WTC11 (cell line): ENCODE results near the gene RYR3. TPM values are rescaled to one million over a fixed set of nuclear protein-coding genes. Genes with fewer than 3 reads are reported as not detected.

ENCODE experiments used
- ATAC-seq: fragments of 200-7000 bp; cut with Tn5 transposase; 2 replicates; pipeline ENCODE4 v1.10.0; 2021; ENCODE audit warnings: mild to moderate bottlenecking, moderate library complexity
- CTCF ChIA-PET: fragments of 300-600 bp; sonication (Branson Sonifier 250); formaldehyde crosslinking; loops from one replicate; lab custom pipeline; 2021; ENCODE audit warnings: antibody characterized with exemption; lab: Charles Lee
- POLR2A ChIA-PET: fragments of 350-600 bp; sonication (Branson Sonifier 250); formaldehyde crosslinking; loops from one replicate; lab custom pipeline; 2021; ENCODE audit warnings: antibody characterized with exemption; lab: Charles Lee
- DNase-seq: peaks from one replicate; pipeline ENCODE4 v3.0.0; 2021; ENCODE audit warnings: low spot score
- H3K27ac Mint-ChIP-seq: 2 replicates; pipeline ENCODE4 v1.8.0; 2021; ENCODE audit warnings: mixed read lengths
- H3K27me3 Mint-ChIP-seq: 2 replicates; pipeline ENCODE4 v1.8.0; 2021; ENCODE audit warnings: low read depth, mild to moderate bottlenecking, moderate library complexity, mixed read lengths
- H3K36me3 Mint-ChIP-seq: 2 replicates; pipeline ENCODE4 v1.8.0; 2021; ENCODE audit warnings: mixed read lengths
- H3K4me1 Mint-ChIP-seq: 2 replicates; pipeline ENCODE4 v1.8.0; 2022; ENCODE audit warnings: mixed read lengths
- H3K4me3 Mint-ChIP-seq: 2 replicates; pipeline ENCODE4 v1.8.0; 2021; ENCODE audit warnings: mild to moderate bottlenecking, moderate library complexity, mixed read lengths
- H3K9me3 Mint-ChIP-seq: 2 replicates; pipeline ENCODE4 v1.8.0; 2021; ENCODE audit warnings: mixed read lengths
- CREB1 ChIP-seq: sonication (generic); formaldehyde crosslinking; IDR thresholded peaks from 2 replicates; pipeline ENCODE4 v1.8.0; 2023; ENCODE audit warnings: mild to moderate bottlenecking, missing genetic modification reagents
- ESRRA ChIP-seq: sonication (generic); formaldehyde crosslinking; IDR thresholded peaks from 2 replicates; pipeline ENCODE4 v1.8.1; 2022; ENCODE audit warnings: mild to moderate bottlenecking, missing genetic modification reagents, borderline replicate concordance
- ETV6 ChIP-seq: sonication (generic); formaldehyde crosslinking; IDR thresholded peaks from 2 replicates; pipeline ENCODE4 v1.8.1; 2022; ENCODE audit warnings: mild to moderate bottlenecking, missing genetic modification reagents
- FOXJ3 ChIP-seq: sonication (generic); formaldehyde crosslinking; IDR thresholded peaks from 2 replicates; pipeline ENCODE4 v1.9.0; 2021; ENCODE audit warnings: missing genetic modification reagents, mild to moderate bottlenecking, borderline replicate concordance
- FOXK1 ChIP-seq: sonication (generic); formaldehyde crosslinking; IDR thresholded peaks from 2 replicates; pipeline ENCODE4 v1.8.0; 2022; ENCODE audit warnings: mild to moderate bottlenecking, moderate library complexity, missing genetic modification reagents
- FOXP1 ChIP-seq: sonication (generic); formaldehyde crosslinking; IDR thresholded peaks from 2 replicates; pipeline ENCODE4 v1.8.0; 2022; ENCODE audit warnings: missing genetic modification reagents, mild to moderate bottlenecking, moderate library complexity, borderline replicate concordance
- GRHL2 ChIP-seq: fragments of 250-450 bp; sonication (Bioruptor Pico); IDR thresholded peaks from 2 replicates; pipeline ENCODE4 v1.8.0; 2022; ENCODE audit warnings: mild to moderate bottlenecking, moderate library complexity; ENCODE audit not compliant: insufficient replicate concordance, severe bottlenecking
- GTF2I ChIP-seq: fragments of 250-450 bp; sonication (Bioruptor Pico); conservative IDR thresholded peaks from 2 replicates; pipeline ENCODE4 v1.4.0; 2021; ENCODE audit warnings: mild to moderate bottlenecking
- MXD4 ChIP-seq: fragments of 250-450 bp; sonication (Bioruptor Pico); IDR thresholded peaks from 2 replicates; pipeline ENCODE4 v1.8.0; 2021; ENCODE audit warnings: mild to moderate bottlenecking, moderate library complexity, borderline replicate concordance
- NFATC4 ChIP-seq: fragments of 250-450 bp; sonication (Bioruptor Pico); IDR thresholded peaks from 2 replicates; pipeline ENCODE4 v1.9.0; 2021; ENCODE audit warnings: mild to moderate bottlenecking
- NR1H2 ChIP-seq: sonication (generic); formaldehyde crosslinking; IDR thresholded peaks from 2 replicates; pipeline ENCODE4 v1.9.0; 2021; ENCODE audit warnings: mild to moderate bottlenecking, moderate library complexity, missing genetic modification reagents
- NR2C2 ChIP-seq: sonication (generic); formaldehyde crosslinking; IDR thresholded peaks from 2 replicates; pipeline ENCODE4 v1.8.0; 2022; ENCODE audit warnings: mild to moderate bottlenecking, missing genetic modification reagents
- PRRX2 ChIP-seq: fragments of 250-450 bp; sonication (Bioruptor Pico); IDR thresholded peaks from 2 replicates; pipeline ENCODE4 v1.8.0; 2021; ENCODE audit warnings: mild to moderate bottlenecking
- TEAD1 ChIP-seq: sonication (generic); formaldehyde crosslinking; IDR thresholded peaks from 2 replicates; pipeline ENCODE4 v1.8.0; 2022; ENCODE audit warnings: mild to moderate bottlenecking, missing genetic modification reagents
- TEAD4 ChIP-seq: sonication (generic); formaldehyde crosslinking; IDR thresholded peaks from 2 replicates; pipeline ENCODE4 v1.8.0; 2022; ENCODE audit warnings: mild to moderate bottlenecking, missing genetic modification reagents
- ZNF121 ChIP-seq: sonication (generic); formaldehyde crosslinking; IDR thresholded peaks from 2 replicates; pipeline ENCODE4 v1.8.0; 2023; ENCODE audit warnings: missing genetic modification reagents
- ZNF232 ChIP-seq: sonication (generic); formaldehyde crosslinking; IDR thresholded peaks from 2 replicates; pipeline ENCODE4 v1.8.0; 2022; ENCODE audit warnings: mild to moderate bottlenecking, missing genetic modification reagents
- ZNF263 ChIP-seq: sonication (generic); formaldehyde crosslinking; IDR thresholded peaks from 2 replicates; pipeline ENCODE4 v1.8.1; 2022; ENCODE audit warnings: low read depth, mild to moderate bottlenecking, moderate library complexity, missing genetic modification reagents
- ZNF317 ChIP-seq: sonication (generic); formaldehyde crosslinking; IDR thresholded peaks from 2 replicates; pipeline ENCODE4 v1.8.1; 2023; ENCODE audit warnings: low read depth, mild to moderate bottlenecking, moderate library complexity, missing genetic modification reagents, borderline replicate concordance
- ZNF423 ChIP-seq: fragments of 250-450 bp; sonication (Bioruptor Pico); IDR thresholded peaks from 2 replicates; pipeline ENCODE4 v2.1.2; 2022; ENCODE audit warnings: mild to moderate bottlenecking, moderate library complexity
- ZNF671 ChIP-seq: fragments of 250-450 bp; sonication (Bioruptor Pico); IDR thresholded peaks from 2 replicates; pipeline ENCODE4 v1.8.0; 2021; ENCODE audit warnings: mild to moderate bottlenecking
- total RNA-seq: library from RNA; stranded (reverse); gene quantifications from 3 replicates; pipeline ENCODE4 v1.2.3, GENCODE V29; 2021
- TF ChIP-seq, protein P1 (sequence below): sonication (generic); formaldehyde crosslinking; IDR thresholded peaks from 2 replicates; pipeline ENCODE4 v1.8.1; 2022; ENCODE audit warnings: low read depth, missing genetic modification reagents, borderline replicate concordance
- TF ChIP-seq, protein P2 (sequence below): sonication (generic); formaldehyde crosslinking; IDR thresholded peaks from 2 replicates; pipeline ENCODE4 v1.8.1; 2023; ENCODE audit warnings: mild to moderate bottlenecking, missing genetic modification reagents
- TF ChIP-seq, protein P3 (sequence below): sonication (generic); formaldehyde crosslinking; IDR thresholded peaks from 2 replicates; pipeline ENCODE4 v1.8.0; 2023; ENCODE audit warnings: missing genetic modification reagents, mild to moderate bottlenecking, borderline replicate concordance
- TF ChIP-seq, protein P4 (sequence below): sonication (generic); formaldehyde crosslinking; IDR thresholded peaks from 2 replicates; pipeline ENCODE4 v1.8.1; 2023; ENCODE audit warnings: mild to moderate bottlenecking, missing genetic modification reagents
- TF ChIP-seq, protein P5 (sequence below): sonication (generic); formaldehyde crosslinking; conservative IDR thresholded peaks from 2 replicates; pipeline ENCODE4 v1.8.1; 2022; ENCODE audit warnings: mild to moderate bottlenecking, missing genetic modification reagents

The RYR3 gene
- total RNA-seq, 1 experiment from 2014 or later: 1.4 TPM

DNA sequence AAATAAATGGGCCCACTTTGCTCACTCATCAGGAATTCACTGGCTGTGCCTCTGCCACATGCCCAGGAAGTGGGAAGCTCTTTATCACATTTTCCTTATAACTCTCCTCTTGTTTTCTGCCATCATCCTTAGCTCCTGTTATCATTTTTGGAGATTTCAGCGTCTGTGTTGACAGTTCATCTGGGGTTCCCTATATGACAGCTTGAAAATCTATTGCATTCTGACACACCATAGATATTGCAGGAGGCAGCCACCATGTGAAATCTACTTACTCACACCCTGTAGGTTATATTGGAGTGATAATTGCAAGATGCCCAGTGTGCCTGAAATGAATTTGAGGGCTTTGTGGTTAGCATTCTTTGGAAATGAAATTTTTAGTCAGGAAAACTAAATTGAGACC is 132.9 kb downstream of the RYR3 start (continued):
- no peak for TF ChIP-seq NR1H2
- TF ChIP-seq, protein P1, sequence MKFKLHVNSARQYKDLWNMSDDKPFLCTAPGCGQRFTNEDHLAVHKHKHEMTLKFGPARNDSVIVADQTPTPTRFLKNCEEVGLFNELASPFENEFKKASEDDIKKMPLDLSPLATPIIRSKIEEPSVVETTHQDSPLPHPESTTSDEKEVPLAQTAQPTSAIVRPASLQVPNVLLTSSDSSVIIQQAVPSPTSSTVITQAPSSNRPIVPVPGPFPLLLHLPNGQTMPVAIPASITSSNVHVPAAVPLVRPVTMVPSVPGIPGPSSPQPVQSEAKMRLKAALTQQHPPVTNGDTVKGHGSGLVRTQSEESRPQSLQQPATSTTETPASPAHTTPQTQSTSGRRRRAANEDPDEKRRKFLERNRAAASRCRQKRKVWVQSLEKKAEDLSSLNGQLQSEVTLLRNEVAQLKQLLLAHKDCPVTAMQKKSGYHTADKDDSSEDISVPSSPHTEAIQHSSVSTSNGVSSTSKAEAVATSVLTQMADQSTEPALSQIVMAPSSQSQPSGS (CRISPR knock-in tag): no peak
- no peak for TF ChIP-seq ZNF121 (CRISPR knock-in tag)
- TF ChIP-seq GRHL2 (CRISPR knock-in tag): no peak
- TF ChIP-seq, protein P2, sequence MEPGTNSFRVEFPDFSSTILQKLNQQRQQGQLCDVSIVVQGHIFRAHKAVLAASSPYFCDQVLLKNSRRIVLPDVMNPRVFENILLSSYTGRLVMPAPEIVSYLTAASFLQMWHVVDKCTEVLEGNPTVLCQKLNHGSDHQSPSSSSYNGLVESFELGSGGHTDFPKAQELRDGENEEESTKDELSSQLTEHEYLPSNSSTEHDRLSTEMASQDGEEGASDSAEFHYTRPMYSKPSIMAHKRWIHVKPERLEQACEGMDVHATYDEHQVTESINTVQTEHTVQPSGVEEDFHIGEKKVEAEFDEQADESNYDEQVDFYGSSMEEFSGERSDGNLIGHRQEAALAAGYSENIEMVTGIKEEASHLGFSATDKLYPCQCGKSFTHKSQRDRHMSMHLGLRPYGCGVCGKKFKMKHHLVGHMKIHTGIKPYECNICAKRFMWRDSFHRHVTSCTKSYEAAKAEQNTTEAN (CRISPR knock-in tag): no peak
- TF ChIP-seq ESRRA (CRISPR knock-in tag): no peak
- no peak for TF ChIP-seq ZNF317 (CRISPR knock-in tag)

DNA sequence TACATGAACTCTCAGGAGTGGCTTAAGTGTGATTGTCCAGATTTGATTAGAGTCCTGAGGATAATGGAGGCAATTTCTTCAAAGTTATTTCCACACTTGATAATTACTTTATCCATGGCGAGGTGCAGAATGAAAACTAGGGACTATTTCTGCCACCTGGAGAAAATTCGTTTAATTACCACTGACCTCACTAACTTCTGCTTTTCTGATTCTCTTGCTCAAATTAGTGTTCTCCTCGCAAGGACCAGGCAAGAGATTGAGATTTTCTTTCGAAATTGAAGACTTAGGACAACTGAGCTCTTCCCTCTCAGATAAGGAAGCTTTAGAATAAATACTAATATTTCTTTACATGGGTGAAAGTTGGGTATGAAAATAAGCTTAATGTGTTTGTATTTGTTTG is 135.2 kb downstream of the RYR3 start:
- no peaks in the 10 kb centered on the region for H3K36me3 Mint-ChIP-seq
- TF ChIP-seq FOXK1 (CRISPR knock-in tag) (no peak), FOXJ3 (CRISPR knock-in tag) (no peak), NR2C2 (CRISPR knock-in tag) (no peak), GTF2I (CRISPR knock-in tag) (no peak), ZNF232 (CRISPR knock-in tag) (no peak), ZNF263 (no peak), MXD4 (CRISPR knock-in tag) (no peak), ZNF121 (CRISPR knock-in tag) (no peak), TEAD4 (no peak), TEAD1 (CRISPR knock-in tag) (no peak), ETV6 (CRISPR knock-in tag) (no peak), ZNF423 (no peak), FOXP1 (CRISPR knock-in tag) (no peak), CREB1 (CRISPR knock-in tag) (no peak), NFATC4 (CRISPR knock-in tag) (no peak), ZNF671 (no peak), PRRX2 (CRISPR knock-in tag) (no peak)
- TF ChIP-seq, protein P3, sequence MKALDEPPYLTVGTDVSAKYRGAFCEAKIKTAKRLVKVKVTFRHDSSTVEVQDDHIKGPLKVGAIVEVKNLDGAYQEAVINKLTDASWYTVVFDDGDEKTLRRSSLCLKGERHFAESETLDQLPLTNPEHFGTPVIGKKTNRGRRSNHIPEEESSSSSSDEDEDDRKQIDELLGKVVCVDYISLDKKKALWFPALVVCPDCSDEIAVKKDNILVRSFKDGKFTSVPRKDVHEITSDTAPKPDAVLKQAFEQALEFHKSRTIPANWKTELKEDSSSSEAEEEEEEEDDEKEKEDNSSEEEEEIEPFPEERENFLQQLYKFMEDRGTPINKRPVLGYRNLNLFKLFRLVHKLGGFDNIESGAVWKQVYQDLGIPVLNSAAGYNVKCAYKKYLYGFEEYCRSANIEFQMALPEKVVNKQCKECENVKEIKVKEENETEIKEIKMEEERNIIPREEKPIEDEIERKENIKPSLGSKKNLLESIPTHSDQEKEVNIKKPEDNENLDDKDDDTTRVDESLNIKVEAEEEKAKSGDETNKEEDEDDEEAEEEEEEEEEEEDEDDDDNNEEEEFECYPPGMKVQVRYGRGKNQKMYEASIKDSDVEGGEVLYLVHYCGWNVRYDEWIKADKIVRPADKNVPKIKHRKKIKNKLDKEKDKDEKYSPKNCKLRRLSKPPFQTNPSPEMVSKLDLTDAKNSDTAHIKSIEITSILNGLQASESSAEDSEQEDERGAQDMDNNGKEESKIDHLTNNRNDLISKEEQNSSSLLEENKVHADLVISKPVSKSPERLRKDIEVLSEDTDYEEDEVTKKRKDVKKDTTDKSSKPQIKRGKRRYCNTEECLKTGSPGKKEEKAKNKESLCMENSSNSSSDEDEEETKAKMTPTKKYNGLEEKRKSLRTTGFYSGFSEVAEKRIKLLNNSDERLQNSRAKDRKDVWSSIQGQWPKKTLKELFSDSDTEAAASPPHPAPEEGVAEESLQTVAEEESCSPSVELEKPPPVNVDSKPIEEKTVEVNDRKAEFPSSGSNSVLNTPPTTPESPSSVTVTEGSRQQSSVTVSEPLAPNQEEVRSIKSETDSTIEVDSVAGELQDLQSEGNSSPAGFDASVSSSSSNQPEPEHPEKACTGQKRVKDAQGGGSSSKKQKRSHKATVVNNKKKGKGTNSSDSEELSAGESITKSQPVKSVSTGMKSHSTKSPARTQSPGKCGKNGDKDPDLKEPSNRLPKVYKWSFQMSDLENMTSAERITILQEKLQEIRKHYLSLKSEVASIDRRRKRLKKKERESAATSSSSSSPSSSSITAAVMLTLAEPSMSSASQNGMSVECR (CRISPR knock-in tag): no peak
- TF ChIP-seq, protein P4, sequence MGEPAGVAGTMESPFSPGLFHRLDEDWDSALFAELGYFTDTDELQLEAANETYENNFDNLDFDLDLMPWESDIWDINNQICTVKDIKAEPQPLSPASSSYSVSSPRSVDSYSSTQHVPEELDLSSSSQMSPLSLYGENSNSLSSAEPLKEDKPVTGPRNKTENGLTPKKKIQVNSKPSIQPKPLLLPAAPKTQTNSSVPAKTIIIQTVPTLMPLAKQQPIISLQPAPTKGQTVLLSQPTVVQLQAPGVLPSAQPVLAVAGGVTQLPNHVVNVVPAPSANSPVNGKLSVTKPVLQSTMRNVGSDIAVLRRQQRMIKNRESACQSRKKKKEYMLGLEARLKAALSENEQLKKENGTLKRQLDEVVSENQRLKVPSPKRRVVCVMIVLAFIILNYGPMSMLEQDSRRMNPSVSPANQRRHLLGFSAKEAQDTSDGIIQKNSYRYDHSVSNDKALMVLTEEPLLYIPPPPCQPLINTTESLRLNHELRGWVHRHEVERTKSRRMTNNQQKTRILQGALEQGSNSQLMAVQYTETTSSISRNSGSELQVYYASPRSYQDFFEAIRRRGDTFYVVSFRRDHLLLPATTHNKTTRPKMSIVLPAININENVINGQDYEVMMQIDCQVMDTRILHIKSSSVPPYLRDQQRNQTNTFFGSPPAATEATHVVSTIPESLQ (CRISPR knock-in tag): no peak
- TF ChIP-seq, protein P5, sequence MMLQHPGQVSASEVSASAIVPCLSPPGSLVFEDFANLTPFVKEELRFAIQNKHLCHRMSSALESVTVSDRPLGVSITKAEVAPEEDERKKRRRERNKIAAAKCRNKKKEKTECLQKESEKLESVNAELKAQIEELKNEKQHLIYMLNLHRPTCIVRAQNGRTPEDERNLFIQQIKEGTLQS (CRISPR knock-in tag): no peak
- TF ChIP-seq, all 79 proteins: peak for 0
- no peak overlapping the region for H3K4me3 Mint-ChIP-seq
- H3K9me3 Mint-ChIP-seq: no peaks in the 10 kb centered on the region
- no peaks in the 10 kb centered on the region for H3K27me3 Mint-ChIP-seq
- ChIA-PET CTCF (no interaction called here), POLR2A (no interaction called here)
- peaks cover 11% of the 10 kb centered on the region for H3K4me1 Mint-ChIP-seq
- no peak overlapping the region for H3K27ac Mint-ChIP-seq
- no peak for ATAC-seq
- no peak for DNase-seq
